M059J (cell line): ENCODE measurements around the gene CRTC1. TPM values are rescaled to one million over a fixed set of nuclear protein-coding genes. Genes with fewer than 3 reads are reported as not detected.
A peak's percentile ranks its signal among the peaks of the same experiment; 100 is the strongest.
"Not testable (repeated sequence)": the region's sequence is repeated elsewhere in the genome, so short reads cannot be mapped to it uniquely, and the experiment has no call there.

Source experiments
- DNase-seq: peaks from one replicate; pipeline ENCODE4 v3.0.0-alpha.2; 2012; ENCODE audit warnings: low read depth
- total RNA-seq: library from RNA; depleted of rRNA; stranded (reverse); fragments of >200 nt; shearing (Covaris generic); gene quantifications from 2 replicates; pipeline ENCODE4 v1.2.3, GENCODE V29; 2014

The CRTC1 gene
- total RNA-seq, 1 experiment from 2014 or later = 2.8 TPM

DNA sequence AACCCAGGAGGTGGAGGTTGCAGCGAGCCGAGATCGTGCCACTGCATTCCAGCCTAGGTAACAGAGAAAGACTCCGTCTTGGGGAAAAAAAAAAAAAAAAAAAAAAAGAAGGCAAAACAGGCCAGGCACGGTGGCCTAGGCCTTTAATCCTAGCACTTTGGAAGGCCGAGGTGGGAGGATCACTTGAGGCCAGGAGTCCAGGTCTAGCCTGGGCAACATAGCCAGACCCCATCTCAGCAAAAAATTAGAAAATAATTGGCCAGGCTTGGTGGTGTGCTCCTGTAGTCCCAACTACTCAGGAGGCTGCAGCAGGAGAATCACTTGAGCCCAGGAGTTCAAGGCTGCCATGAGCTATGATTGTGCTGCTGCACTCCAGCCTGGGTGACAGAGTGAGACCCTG is 43.4 kb downstream of the CRTC1 start:
- DNase-seq = no peak

DNA sequence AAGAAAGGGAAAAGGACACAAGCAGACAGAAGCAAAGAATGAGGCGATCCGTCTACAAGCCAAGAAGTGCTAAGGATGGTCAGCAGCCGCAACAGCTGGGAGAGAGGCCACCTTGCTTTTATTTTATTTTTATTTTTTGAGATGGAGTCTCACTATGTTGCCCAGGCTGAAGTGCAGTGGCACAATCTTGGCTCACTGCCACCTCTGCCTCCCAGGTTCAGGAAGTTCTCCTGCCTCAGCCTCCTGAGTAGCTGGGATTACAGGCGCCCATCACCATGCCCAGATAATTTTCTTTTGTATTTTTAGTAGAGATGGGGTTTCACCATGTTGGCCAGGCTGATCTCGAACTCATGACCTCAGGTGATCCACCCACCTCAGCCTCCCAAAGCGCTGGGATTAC is 44.1 kb downstream of the CRTC1 start:
- not testable (repeated sequence) for DNase-seq

DNA sequence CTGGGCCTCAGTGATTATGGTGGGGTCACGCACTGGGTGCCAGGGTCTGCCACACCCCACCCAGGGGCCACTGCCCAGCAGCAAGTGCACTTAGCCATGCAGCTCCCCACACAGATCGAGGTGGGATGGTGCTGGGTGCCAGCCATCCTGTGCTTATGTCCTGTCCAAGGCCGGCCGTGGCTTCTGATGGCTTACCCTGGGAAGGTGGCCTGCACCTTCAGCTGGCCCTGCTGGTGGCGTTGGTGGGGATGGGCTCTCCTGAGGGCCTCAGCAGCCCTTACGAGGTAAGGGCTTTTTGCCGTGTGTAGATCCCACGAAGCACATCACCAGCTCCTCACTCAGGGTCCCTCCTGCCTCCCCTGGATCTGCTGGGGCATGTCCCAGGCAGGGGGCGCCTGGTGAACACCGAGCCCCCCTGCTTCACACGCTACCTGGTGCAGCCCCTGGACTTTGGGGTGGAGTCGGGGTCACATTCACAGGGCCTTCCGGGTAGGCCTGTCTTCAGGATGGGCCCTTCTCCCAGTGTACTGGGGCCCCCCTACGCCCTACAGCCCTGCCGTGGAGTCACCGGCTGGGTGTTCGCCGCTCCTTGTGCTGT is 46.6 kb downstream of the CRTC1 start:
- no peak for DNase-seq

DNA sequence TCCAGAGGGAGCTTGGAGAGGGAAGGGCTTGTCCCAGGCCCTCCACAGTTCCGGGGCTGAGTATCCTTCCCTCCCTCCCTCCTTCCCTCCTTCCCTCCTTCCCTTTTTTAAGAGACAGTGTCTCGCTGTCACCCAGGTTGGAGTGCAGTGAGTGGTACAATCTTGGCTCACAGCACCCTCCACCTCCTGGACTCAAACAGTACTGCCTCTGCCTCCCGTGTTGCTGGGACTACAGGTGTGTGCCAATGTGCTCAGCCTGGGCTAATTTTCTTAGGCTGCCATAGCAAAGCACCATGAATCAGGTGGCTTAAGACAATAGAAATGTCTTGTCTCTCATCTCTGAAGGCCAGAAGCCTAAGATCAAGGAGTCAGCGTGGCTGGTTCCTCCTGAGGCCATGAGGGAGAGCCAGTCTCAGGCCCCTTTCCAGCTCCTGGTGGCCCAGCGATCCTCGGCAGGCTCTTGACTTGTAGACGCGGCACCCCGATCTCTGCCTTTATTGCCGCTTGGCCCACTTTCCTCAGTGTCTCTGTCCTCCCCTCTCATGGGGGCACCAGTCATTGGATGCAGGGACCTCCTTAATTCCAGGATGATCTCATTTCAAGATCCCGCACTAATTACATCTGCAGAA is 47.5 kb downstream of the CRTC1 start:
- no peak for DNase-seq

DNA sequence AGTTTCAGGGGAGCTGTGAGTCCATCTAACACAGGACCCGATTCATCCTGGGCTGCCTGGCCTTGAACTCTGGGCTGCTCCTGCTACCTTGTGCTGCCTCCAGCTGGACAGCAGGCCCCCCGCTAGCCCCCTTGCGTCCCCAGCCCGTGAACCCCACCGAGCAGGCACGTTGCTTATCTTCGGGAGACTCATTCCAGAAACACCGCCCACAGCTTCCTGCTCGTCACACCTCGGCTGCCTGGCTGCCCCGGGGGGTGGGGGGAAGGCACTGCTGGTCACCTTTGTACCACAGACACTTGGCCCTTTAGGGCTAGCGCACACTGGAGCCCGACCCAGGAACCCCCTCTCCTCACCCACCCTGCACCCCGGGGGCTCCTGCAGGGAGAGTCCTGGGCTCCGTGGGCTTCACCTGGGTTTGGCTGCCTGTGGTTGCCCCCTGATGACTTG is 48.1 kb downstream of the CRTC1 start:
- DNase-seq = no peak

DNA sequence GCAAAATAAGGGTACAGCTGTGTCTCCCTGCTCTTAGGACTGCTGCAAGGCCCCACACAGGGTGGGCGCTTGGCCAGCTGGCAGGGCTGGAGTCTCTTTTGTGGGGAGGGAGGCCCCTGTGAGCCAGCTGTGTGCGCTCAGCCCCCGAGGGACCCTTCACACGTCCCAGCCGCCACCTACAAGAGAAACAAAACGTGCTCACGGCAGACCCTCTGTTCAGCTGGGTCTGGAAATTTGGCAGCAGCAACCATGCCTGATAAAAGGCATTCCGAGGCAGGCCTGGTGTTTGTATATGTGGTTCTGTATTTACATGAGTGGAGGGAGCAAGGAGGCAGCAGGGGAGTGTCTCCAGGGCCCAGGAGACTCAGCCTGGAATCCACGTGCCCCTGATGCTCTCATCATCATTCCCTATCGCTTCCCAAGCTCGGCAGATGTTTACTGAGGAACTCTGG is 49.7 kb downstream of the CRTC1 start:
- DNase-seq = no peak

DNA sequence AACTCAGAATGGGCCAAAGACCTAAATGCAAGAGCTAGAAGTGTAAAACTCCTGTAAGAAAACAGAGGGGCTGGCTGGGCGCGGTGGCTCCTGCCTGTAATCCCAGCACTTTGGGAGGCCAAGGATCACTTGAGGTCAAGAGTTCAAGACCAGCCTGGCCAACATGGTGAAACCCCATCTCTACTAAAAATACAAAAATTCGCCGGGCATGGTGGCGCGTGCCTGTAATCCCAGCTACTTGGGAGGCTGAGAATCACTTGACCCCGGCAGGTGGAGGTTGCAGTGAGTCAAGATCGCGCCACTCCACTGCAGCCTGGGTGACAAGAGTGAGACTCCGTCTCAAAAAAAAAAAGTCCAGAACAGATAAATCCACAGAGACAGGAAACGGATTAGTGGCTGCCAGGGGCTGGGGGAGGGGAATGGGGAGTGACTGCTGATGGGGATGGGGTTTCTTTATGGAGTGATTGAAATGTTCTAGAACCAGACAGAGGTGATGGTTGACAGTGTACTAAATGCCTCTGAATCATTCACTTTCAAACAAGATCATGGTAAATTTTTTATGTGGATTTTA is 50.4 kb downstream of the CRTC1 start:
- DNase-seq = not testable (repeated sequence)

DNA sequence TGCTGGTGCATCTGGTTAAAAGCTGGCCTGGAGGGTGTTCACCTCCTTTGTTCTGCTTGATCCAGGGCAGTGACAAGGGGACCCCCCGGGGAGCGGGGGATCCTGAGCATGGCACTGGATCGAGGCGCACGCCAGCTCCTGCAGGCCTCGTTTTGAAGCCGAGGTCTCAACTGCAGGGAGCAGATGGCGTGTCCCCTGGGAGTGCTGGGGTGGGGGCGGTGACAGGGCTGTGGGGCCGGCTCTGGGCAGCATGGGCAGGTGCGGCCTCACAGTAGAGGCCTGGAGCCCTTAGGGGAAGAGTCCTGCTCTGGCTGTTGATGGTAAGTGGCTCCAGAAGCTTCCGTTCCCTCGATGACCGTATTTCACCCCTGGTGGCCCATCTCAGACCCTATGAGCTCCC is 51.8 kb downstream of the CRTC1 start:
- DNase-seq = no peak

DNA sequence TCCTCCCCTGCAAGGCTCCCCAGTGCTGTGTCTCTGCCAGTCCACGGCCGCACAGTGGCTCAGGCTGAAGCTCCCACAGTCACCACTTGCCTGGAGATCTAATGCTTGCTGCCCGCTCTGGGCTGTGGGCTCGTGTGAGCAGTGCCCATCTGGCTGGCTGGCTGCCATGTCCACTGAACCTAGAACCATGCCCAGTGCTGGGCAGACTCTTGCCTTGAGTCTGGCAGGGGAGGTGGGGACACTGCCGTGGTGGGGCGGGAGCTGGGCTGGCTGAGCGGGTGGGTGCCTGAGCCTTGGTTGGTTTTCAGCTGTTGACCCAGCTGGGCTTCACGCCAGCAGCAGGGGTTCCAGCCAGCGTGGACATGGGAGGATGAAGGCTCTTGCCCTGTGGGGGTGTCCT is 52.3 kb downstream of the CRTC1 start:
- DNase-seq = no peak

DNA sequence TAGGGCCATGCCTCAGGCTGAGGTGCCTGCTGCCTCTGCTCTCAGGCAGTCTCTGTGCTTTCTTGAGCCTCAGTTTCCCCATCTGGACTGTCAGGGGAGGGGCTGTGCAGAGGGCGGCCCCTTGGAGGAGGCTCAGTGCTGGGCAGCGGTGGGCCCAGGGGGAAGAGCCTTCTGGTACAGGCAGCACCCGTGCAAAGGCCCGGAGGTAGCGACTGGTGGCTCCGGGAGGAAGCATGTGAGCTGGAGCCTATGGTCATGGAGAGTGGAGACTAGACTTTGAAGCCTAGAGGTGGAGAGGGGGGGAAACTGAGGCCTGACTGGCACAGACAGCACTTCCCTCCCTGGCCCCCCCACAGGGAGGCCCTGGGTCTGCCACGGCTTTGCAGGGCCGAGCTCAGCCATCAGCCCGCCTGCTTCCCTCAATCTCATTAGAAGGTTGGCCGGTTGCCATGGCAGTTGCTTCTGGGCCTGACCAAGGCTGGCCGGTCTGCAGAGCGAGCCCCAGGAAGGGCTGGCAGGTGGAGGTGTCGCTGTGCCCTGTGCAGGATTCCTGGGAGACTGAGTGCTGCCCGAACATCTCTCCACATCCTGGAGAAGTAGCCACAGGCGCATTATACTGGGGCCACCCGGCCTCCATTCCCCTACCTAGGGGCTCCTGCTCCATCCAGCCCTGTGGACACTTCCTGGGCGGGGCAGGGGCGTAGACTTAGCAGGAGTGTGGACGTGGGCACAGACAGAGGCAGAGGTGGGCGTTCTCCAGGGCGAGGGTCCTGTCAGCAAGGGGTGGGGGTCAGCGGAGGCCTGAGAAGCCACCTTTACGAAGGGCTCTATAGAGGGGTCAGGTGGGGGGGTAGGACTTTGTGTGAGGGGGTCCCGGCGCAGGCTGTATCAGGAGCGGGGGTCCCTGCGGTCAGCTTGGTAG is 53.2 kb downstream of the CRTC1 start:
- DNase-seq = no peak

DNA sequence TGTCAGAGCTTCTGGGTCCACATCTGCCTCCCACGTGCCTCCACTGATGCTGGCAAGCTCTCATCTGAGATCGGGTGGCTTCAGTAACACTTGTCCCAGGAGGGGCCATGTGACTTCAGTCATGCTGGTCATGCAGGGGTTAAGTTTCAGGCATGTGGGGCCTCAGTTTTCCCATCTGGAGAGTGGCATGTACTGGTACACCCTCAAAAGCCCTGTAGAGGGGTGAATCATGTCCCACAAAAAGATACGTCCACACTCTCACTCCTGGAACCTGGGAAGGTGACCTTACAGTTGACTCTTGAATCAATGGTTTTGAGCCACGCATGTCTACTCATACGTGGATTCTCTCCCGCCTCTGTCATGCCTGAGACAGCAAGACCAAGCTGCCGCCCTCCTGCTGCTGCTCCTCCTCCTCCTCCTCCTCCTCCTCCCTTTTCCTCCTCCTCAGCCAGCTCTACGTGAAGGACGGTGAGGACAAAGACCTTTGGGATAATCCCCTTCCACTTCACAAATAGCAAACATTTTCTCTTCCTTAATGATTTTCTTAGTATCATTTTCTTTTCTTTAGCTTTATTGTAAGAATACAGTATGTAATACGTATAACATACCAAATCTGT is 54.0 kb downstream of the CRTC1 start:
- no peak for DNase-seq

DNA sequence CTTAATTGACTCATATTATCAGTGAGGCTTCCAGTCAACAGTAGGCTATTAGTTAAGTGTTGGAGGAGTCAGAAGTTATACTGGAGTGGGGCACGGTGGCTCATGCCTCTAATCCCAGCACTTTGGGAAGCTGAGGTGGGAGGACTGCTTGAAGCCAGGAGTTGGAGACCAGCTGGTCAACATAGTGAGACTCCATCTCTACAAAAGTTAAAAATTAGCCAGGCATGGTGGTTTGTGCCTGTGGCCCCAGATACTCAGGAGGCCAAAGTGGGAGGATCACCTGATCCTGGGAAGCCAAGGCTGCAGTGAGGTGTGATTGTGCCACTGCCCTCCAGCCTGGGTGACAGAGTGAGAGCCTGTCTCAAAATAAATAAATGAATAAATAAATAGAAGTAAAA is 54.5 kb downstream of the CRTC1 start:
- DNase-seq = no peak

DNA sequence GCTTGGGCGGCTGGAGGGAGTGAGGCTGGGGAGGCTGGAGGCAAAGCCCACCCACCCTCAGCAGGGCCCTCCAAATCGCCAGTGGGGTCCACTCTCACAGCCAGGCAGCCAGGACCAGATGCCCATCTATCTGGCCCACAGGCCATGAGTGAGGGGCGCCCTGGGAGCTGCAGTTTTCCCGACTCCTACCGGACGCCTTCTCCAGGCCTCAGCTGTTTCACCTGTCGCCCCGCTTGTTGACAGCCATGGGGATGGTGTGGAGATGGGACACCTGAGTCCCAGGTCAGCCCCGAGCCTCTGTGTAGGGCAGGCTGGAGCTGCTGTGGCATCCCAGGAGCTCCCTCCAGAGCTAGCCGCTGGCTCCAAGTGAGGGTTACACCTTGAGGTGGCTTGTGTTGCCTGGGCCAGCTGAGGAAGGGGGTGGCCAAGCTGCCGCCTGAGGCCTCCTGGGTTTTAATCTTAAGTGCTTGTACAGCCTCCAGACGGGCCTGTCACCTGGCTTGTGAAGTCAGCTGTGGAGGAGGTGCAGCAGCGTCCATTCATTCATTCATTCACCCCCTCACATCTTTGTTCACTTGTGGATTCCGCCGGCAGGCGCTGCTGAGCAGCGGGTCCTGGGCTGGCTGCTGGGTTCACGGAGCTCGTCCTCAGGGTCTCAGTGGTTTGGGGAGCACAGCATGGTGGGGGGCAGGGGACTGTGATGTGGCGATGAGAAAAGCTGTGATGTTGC is 55.6 kb downstream of the CRTC1 start:
- no peak for DNase-seq

DNA sequence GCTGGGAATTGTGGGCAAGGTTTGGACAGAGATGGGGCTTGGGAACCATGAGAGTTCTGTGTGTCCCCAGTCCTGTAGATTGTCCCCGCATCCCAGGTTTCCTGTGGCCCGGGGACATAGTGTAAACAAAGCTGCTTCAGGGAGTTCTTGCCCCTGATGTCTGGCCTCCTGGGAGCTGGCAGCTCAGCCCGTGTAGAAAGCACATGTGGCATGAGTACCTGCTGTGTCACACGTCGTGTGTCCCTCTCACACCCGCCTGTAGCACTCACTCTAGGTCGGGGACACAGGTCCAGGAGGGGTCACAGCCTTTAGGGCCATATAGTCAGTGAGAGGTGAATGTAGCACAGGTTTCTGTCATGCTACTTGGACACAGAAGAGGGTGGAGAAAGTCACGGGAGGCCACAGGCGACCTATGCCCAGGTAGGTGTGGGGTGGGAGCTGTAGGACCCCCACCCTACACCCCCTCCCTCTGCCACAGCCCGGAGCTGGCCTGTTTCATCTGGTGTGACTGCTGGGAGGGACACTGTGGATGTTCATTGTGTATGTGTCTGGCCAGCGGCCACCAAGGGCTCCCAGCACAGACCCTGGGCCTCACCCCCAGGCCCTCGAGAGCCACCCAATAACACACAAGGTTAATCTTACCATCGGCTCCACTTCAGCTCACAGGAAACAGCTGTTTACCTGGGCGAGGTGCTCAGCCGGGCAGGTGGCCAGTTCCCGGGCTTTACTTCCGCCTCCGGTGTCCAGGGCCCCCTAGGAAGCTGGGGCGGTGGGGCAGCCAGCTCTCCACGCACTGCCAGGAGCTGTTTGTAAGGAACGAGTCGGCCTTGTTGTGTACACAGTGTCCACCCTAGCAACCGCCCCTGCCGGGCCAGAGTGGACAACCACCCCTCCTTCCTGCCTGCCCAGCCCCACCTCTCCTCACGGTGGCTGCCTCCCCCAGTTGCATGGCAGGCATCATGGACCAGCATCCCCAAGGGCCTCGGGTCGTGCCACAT is 57.9 kb downstream of the CRTC1 start:
- DNase-seq = peak; percentile 30

DNA sequence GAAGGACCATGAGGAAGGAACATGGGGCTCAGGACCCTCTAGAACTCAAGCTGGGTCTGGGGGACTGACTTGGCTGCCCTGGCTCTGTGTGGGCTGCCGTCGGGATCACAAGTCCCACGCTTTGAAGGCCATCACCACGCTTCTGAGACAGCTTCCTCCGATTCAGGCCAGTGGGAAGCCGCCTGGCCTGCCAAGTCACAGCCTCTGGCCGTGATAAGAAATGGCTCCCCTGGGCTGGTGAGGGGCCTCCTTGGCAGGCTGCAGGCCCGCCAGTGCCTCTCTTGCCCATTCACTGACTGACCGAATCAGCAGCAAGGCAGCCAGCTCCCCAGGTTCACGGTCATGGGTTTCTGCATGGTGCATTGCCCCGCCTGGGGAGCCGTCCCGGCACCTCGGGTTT is 58.8 kb downstream of the CRTC1 start:
- no peak for DNase-seq

DNA sequence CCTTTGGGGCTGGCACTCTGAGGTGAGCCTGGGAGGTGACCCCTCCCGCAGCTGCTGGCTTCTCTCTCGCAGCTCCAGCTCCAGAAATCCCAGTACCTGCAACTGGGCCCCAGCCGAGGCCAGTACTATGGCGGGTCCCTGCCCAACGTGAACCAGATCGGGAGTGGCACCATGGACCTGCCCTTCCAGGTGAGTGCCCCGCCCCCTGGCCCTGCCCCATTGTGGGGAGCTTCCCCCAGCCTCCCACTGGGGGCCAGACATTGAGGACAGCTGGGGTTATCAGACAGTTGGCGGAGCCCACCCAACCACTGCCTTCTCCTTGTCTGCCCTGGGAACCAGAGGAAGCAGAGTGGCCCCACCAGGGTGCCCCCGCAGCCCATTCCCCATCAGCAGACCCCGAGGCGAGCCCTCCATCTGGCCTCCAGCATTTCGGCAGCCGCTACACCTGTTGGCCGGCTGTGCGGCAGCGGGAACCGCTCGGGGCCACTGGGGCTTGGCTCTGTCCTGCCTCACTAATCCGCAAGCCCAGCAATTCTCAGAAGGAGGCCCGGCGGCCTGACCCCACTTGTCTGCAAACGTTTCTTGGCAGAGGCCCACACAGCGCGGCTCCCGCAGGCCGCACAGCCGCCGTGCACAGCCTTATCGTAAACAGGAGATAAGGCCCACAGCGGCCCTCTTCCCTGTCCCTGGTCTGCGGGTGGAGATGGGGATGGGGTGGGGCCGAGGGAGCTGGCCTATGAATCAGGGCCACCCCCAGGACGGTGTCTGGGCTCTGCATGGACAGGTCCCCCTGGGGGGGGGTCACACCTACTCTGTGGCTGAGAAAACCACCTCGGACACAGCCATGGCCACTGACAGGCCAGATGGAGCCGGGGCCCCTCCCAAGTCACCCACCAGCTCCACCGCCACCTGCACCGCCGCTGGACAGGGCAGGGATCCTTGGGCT is 59.6 kb downstream of the CRTC1 start:
- no peak for DNase-seq

DNA sequence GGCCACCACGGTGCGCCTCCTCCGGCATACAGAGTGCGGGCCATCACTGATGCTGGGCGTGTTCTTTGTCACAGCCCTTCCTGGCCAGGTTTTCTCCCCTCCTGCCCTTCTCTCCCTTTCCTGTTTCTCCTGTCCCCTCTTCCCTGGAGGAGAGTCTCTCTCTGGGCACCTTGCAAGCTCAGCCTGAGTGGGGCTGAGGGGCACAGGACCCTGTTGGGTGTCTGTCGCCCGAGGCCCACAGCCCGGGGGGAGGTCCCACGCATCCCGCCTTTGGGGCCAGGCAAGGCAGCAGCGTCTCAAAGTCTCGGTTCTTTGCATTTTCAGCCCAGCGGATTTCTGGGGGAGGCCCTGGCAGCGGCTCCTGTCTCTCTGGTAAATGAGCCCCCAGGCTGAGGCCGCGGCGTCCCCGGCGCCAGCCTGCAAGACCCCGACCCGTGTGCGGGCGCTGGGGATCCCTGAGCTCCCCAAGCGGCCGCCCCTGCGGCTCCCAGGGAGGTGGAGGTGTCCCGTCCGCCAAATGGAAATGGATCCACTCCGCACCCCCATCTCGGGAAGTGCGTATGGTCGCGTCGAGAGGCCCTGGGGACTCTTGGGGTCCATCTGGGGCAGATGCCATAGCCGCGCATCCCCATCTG is 60.4 kb downstream of the CRTC1 start:
- DNase-seq = no peak

DNA sequence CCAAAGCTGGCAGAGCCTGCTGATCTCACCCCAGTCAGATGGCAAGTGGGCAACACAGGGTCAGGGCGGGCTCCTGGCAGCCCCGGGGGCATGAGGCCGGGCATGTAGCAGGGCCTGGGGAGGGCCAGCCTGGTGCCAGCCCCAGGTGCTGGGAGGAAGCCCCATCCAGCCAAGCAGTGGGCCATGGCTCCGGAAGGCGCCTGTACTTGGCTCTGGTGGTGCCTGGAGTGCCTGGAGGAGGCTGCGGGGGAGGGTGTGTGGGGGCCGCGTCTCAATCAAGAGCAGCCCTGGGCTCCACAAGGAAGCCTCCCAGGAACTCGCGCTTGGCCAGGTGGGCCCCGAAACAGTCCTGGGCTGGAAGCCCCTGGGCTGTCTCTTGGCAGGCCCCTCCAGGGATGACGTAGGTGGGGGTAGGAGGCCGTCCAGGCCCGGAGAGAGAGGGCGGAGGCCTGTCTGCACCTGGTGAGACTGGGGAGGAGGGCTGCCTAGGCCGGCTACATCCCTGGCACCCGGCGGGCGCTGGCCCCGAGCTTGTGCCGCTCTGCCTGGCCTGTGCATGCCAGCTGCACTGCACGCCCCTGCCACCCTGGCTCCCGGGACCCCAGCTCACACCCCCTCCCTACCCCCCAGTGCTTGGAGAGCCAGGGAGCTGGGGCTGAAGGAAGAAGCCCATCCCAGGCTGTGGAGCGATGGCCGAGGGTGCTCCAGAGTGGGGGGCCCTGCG is 61.7 kb downstream of the CRTC1 start:
- DNase-seq = no peak
